ENCODE results near the gene CPS1. TPM values are rescaled to one million over a fixed set of nuclear protein-coding genes. Genes with fewer than 3 reads are reported as not detected.

CPS1 gene
- total RNA-seq, 1 donor from 2014 or later, result 3.7 TPM

DNA sequence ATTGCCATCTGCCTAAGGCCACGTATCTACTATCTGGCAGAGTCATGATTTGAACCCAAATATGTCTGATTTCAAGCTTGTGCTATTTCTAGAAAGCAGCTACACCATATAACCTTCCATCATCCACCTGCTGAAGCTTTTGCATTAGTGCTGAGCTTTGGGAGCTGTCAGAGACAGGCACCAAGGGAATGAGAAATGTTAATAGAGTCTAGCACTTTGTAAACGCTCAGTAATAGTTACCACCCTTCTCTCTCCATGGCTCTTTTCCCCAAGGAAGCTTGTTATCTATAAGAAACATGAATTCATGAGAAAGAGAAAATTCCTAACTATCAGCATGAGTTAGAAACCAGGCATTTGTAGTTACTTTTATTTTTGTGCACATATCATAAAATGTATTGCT is 151.5 kb downstream of the CPS1 start:
- peaks cover 0 to 4% (median 0%) of the 10 kb centered on the region in 3 donors for H3K9me3 ChIP-seq (ENCODE audit: control insufficient read depth in 3 of 3, low read length in 3 of 3)
- H3K4me3 ChIP-seq (ENCODE audit: low read length in 3 of 3), result no peak overlapping the region

DNA sequence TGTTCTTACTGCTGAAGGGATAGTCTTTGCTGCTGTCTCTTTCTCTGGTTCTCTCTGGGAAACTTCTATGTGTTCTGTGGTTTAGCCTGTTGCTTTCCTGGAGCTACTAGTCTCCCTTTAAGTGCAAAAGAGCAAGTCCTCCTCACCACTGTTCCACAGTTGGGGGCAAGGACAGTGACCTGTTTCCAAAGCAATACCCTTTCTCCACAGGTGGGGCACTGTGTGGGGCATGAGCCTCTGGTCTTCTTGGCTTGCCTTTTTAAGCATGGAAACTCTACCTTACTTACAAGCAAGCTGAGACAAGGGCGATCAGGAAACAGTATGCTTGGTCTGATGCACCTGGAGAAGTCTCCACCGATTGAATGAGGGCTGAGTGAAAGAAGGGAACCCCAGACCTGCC is 156.7 kb downstream of the CPS1 start:
- Histone ChIP-seq H3K27me3 (ENCODE audit: control insufficient read depth in 3 of 3, insufficient read depth in 3 of 3, low read length in 3 of 3) (no peaks in the 10 kb centered on the region), H3K4me1 (ENCODE audit: control insufficient read depth in 3 of 3, insufficient read depth in 3 of 3, low read length in 3 of 3) (no peaks in the 10 kb centered on the region), H3K36me3 (ENCODE audit: control insufficient read depth in 3 of 3, insufficient read depth in 3 of 3, low read length in 3 of 3) (no peaks in the 10 kb centered on the region), H3K27ac (ENCODE audit: low read depth, low read length) (no peak overlapping the region), H3K9ac (ENCODE audit: low read depth in 1 of 3, low read length in 3 of 3) (no peak overlapping the region), H3K9me3 (ENCODE audit: control insufficient read depth in 3 of 3, low read length in 3 of 3) (peaks cover 0 to 4% (median 4%) of the 10 kb centered on the region in 3 donors), H3K4me3 (ENCODE audit: low read length in 3 of 3) (no peak overlapping the region)

More for the DNA sequence above, 151.5 kb downstream of the CPS1 start:
- no peaks in the 10 kb centered on the region for H3K36me3 ChIP-seq (ENCODE audit: control insufficient read depth in 3 of 3, insufficient read depth in 3 of 3, low read length in 3 of 3)
- H3K27me3 ChIP-seq (ENCODE audit: control insufficient read depth in 3 of 3, insufficient read depth in 3 of 3, low read length in 3 of 3), result no peaks in the 10 kb centered on the region
- H3K9ac ChIP-seq (ENCODE audit: low read depth in 1 of 3, low read length in 3 of 3), result no peak overlapping the region
- no peaks in the 10 kb centered on the region for H3K4me1 ChIP-seq (ENCODE audit: control insufficient read depth in 3 of 3, insufficient read depth in 3 of 3, low read length in 3 of 3)
- no peak overlapping the region for H3K27ac ChIP-seq (ENCODE audit: low read depth, low read length)

DNA sequence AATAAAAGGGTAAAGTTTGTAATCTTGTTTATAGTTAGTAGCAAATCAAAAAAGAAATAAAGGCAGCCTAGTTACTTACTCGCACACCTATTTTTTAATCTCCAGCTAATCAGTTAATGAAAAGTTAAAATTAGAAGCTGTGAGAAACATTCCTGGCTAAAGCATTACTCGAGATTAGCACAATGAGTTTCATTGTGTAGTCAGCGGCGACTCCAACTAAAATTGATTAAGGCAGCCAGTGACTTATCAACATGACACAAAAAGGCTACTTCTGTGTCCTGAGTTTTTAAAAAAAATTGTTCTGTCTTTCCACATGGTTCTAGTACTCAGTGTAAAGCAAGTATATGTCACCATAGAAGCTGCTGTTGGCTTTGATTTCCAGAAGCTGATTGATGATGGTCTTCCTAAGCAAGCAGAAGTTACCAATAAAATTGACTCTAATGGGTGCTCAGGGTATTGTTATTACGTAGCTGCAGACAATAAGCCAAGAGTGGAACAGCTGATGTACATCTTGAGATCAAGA is 159.2 kb downstream of the CPS1 start:
- peaks cover 0 to 4% (median 4%) of the 10 kb centered on the region in 3 donors for H3K9me3 ChIP-seq (ENCODE audit: control insufficient read depth in 3 of 3, low read length in 3 of 3)
- no peak overlapping the region for H3K27ac ChIP-seq (ENCODE audit: low read depth, low read length)
- no peaks in the 10 kb centered on the region for H3K36me3 ChIP-seq (ENCODE audit: control insufficient read depth in 3 of 3, insufficient read depth in 3 of 3, low read length in 3 of 3)
- H3K4me3 ChIP-seq (ENCODE audit: low read length in 3 of 3), result no peak overlapping the region
- no peak overlapping the region for H3K9ac ChIP-seq (ENCODE audit: low read depth in 1 of 3, low read length in 3 of 3)
- no peaks in the 10 kb centered on the region for H3K4me1 ChIP-seq (ENCODE audit: control insufficient read depth in 3 of 3, insufficient read depth in 3 of 3, low read length in 3 of 3)
- no peaks in the 10 kb centered on the region for H3K27me3 ChIP-seq (ENCODE audit: control insufficient read depth in 3 of 3, insufficient read depth in 3 of 3, low read length in 3 of 3)

DNA sequence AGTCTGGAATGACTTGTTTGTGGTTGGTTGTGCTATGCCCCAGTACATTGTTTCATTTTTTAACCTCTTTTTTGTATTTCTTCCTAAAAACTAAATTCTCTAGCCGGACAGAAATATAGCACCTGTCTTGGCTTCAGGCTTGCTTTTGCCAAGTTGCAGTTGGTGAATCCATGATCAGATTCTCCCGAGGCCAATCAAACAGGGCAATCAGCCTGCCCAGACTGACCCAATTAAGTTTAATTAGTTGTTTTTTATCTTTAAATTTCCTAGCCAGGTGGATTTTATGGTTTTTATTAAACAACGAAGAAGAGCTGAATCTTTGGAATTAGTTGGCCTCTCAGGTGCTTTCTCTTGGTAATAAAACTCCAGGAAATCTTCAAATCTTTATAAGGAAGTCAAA is 162.1 kb downstream of the CPS1 start:
- Histone ChIP-seq H3K27ac (ENCODE audit: low read depth, low read length) (no peak overlapping the region), H3K4me1 (ENCODE audit: control insufficient read depth in 3 of 3, insufficient read depth in 3 of 3, low read length in 3 of 3) (no peaks in the 10 kb centered on the region), H3K9me3 (ENCODE audit: control insufficient read depth in 3 of 3, low read length in 3 of 3) (no peaks in the 10 kb centered on the region), H3K36me3 (ENCODE audit: control insufficient read depth in 3 of 3, insufficient read depth in 3 of 3, low read length in 3 of 3) (no peaks in the 10 kb centered on the region), H3K27me3 (ENCODE audit: control insufficient read depth in 3 of 3, insufficient read depth in 3 of 3, low read length in 3 of 3) (no peaks in the 10 kb centered on the region), H3K4me3 (ENCODE audit: low read length in 3 of 3) (no peak overlapping the region), H3K9ac (ENCODE audit: low read depth in 1 of 3, low read length in 3 of 3) (no peak overlapping the region)

DNA sequence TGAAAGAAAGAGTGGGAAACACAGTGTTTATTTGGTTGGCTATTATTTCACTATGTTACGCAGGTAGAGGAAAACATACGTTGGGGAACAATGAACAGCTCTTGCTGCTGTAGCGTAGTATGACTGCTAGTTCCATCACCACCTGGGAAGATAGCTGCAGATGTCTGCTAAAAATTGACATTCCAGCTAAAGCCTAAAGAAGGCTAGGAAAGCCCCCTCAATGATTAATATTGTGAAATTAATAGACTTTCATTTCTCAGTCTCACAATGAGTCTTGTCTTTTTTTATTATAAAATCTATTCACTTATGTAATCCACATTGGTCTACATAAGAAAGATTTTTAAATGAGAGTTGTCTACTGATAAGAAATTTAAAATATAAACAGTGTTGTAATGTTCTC is 165.7 kb downstream of the CPS1 start:
- no peaks in the 10 kb centered on the region for H3K9me3 ChIP-seq (ENCODE audit: control insufficient read depth in 3 of 3, low read length in 3 of 3)

DNA sequence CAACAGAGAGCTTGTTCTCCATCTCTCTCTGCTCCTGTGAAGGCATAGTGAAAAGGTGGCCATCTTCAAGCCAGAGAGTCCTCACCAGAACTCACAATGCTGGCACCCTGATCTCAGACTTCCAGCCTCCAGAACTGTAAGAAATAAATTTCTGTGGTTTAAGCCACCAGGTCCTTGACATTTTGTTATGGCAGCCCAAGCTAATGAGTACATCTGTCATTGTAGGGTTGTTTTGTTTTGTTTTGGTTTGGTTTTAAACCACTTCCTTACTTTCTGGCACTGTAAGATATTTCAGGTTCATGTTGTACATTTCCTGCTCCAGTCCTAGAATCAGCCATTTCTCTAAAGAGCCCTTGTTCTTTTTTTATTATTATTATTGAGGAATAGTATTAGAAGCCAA is 171.2 kb downstream of the CPS1 start:
- Histone ChIP-seq H3K36me3 (ENCODE audit: control insufficient read depth in 3 of 3, insufficient read depth in 3 of 3, low read length in 3 of 3) (no peaks in the 10 kb centered on the region), H3K27ac (ENCODE audit: low read depth, low read length) (no peak overlapping the region), H3K27me3 (ENCODE audit: control insufficient read depth in 3 of 3, insufficient read depth in 3 of 3, low read length in 3 of 3) (no peaks in the 10 kb centered on the region), H3K9ac (ENCODE audit: low read depth in 1 of 3, low read length in 3 of 3) (no peak overlapping the region), H3K9me3 (ENCODE audit: control insufficient read depth in 3 of 3, low read length in 3 of 3) (no peaks in the 10 kb centered on the region), H3K4me3 (ENCODE audit: low read length in 3 of 3) (no peak overlapping the region), H3K4me1 (ENCODE audit: control insufficient read depth in 3 of 3, insufficient read depth in 3 of 3, low read length in 3 of 3) (no peaks in the 10 kb centered on the region)

More for the DNA sequence above, 165.7 kb downstream of the CPS1 start:
- Histone ChIP-seq H3K27ac (ENCODE audit: low read depth, low read length) (no peak overlapping the region), H3K4me3 (ENCODE audit: low read length in 3 of 3) (no peak overlapping the region), H3K36me3 (ENCODE audit: control insufficient read depth in 3 of 3, insufficient read depth in 3 of 3, low read length in 3 of 3) (no peaks in the 10 kb centered on the region), H3K4me1 (ENCODE audit: control insufficient read depth in 3 of 3, insufficient read depth in 3 of 3, low read length in 3 of 3) (no peaks in the 10 kb centered on the region), H3K27me3 (ENCODE audit: control insufficient read depth in 3 of 3, insufficient read depth in 3 of 3, low read length in 3 of 3) (no peaks in the 10 kb centered on the region), H3K9ac (ENCODE audit: low read depth in 1 of 3, low read length in 3 of 3) (no peak overlapping the region)

Other genes starting within 250 kb of the CPS1 start
- gene MYL1, start 241.4 kb upstream of the CPS1 start, total RNA-seq, result 6,507 TPM
- gene LANCL1, start 79.8 kb upstream of the CPS1 start, total RNA-seq, result 33.4 TPM